SU-DHL-6 (cell line): ENCODE measurements around the gene TAOK2.

Source experiments
- H2AFZ ChIP-seq: fragments of 200-600 bp; sonication (generic); 2 replicates; pipeline ENCODE4 v1.6.1; 2014; ENCODE audit warnings: low read depth, mild to moderate bottlenecking, moderate library complexity, mixed read lengths, antibody characterized with exemption, low read length; ENCODE audit not compliant: severe bottlenecking
- H3F3A ChIP-seq: fragments of 200-600 bp; shearing (Covaris generic); 2 replicates; pipeline ENCODE4 v1.6.0; 2016; ENCODE audit warnings: antibody characterized with exemption, mild to moderate bottlenecking; ENCODE audit not compliant: insufficient read depth
- H3K27ac ChIP-seq: fragments of 200-600 bp; sonication (generic); 2 replicates; pipeline ENCODE4 v1.5.1; 2016; ENCODE audit warnings: low read depth, mild to moderate bottlenecking, low read length, moderate library complexity, mixed read lengths
- H3K27me3 ChIP-seq: fragments of 200-600 bp; sonication (generic), shearing (Covaris generic); 2 replicates; pipeline ENCODE4 v1.6.0; 2014; ENCODE audit warnings: mild to moderate bottlenecking, low read length
- H3K36me3 ChIP-seq: fragments of 200-600 bp; sonication (generic); 2 replicates; pipeline ENCODE4 v1.6.1; 2014; ENCODE audit warnings: mild to moderate bottlenecking, low read length, mixed read lengths
- H3K4me2 ChIP-seq: fragments of 300-600, 200-600 bp; shearing (Covaris generic), sonication (generic); 2 replicates; pipeline ENCODE4 v1.6.0; 2014; ENCODE audit warnings: low read length, low read depth, mild to moderate bottlenecking; ENCODE audit not compliant: poor library complexity, severe bottlenecking
- H3K4me3 ChIP-seq: fragments of 200-600 bp; sonication (generic); 2 replicates; pipeline ENCODE4 v1.5.1; 2014; ENCODE audit warnings: antibody characterized with exemption, low read length, mild to moderate bottlenecking, mixed read lengths; ENCODE audit not compliant: insufficient read depth, poor library complexity, severe bottlenecking
- H3K79me2 ChIP-seq: fragments of 200-600 bp; sonication (generic); 2 replicates; pipeline ENCODE4 v1.6.1; 2014; ENCODE audit warnings: mild to moderate bottlenecking, low read length, moderate library complexity; ENCODE audit not compliant: insufficient read depth
- H3K9ac ChIP-seq: fragments of 200-600 bp; sonication (generic); 2 replicates; pipeline ENCODE4 v1.7.0; 2014; ENCODE audit warnings: mild to moderate bottlenecking, low read length
- H3K9me2 ChIP-seq: fragments of 200-600 bp; sonication (generic); replicated peaks from 2 replicates; pipeline ENCODE4 v1.6.1; 2014; ENCODE audit warnings: low read length; ENCODE audit not compliant: insufficient read depth
- H3K9me3 ChIP-seq: fragments of 200-600 bp; sonication (generic); 2 replicates; pipeline ENCODE4 v1.6.1; 2014; ENCODE audit warnings: low read length, mixed read lengths; ENCODE audit not compliant: insufficient read depth
- H4K20me1 ChIP-seq: fragments of 200-600 bp; sonication (generic); 2 replicates; pipeline ENCODE4 v1.6.1; 2014; ENCODE audit warnings: low read depth, mild to moderate bottlenecking, antibody characterized with exemption, low read length, moderate library complexity, mixed read lengths
- EZH2phosphoT487 ChIP-seq: fragments of 200-600 bp; sonication (generic), shearing (Covaris generic); conservative IDR thresholded peaks from 2 replicates; pipeline ENCODE4 v1.6.1; 2018; ENCODE audit warnings: mild to moderate bottlenecking, antibody characterized with exemption, low read length, moderate library complexity, mixed read lengths
- TF ChIP-seq, protein P1 (sequence below): fragments of 200-600 bp; sonication (generic); IDR thresholded peaks from one replicate; pipeline ENCODE4 v1.5.1; 2017; ENCODE audit warnings: antibody characterized with exemption, mild to moderate bottlenecking, low read length, moderate library complexity; ENCODE audit not compliant: insufficient read depth, poor library complexity, severe bottlenecking

TAOK2 gene

GRCh38 chr16:30006659-30007377 is 33.1 kb downstream of the TAOK2 start:
- Histone ChIP-seq H3K9me2 (no peaks in the 10 kb centered on the region), H3K79me2 (no peaks in the 10 kb centered on the region), H3K9ac (no peak overlapping the region), H3K9me3 (no peaks in the 10 kb centered on the region), H2AFZ (no peak overlapping the region), H3K36me3 (no peaks in the 10 kb centered on the region), H3K4me2 (no peak overlapping the region), H3F3A (no peaks in the 10 kb centered on the region), H3K27ac (no peak overlapping the region), H3K4me3 (no peak overlapping the region), H3K27me3 (no peaks in the 10 kb centered on the region), H4K20me1 (no peaks in the 10 kb centered on the region)
- no peak for TF ChIP-seq EZH2phosphoT487
- TF ChIP-seq, protein P1, sequence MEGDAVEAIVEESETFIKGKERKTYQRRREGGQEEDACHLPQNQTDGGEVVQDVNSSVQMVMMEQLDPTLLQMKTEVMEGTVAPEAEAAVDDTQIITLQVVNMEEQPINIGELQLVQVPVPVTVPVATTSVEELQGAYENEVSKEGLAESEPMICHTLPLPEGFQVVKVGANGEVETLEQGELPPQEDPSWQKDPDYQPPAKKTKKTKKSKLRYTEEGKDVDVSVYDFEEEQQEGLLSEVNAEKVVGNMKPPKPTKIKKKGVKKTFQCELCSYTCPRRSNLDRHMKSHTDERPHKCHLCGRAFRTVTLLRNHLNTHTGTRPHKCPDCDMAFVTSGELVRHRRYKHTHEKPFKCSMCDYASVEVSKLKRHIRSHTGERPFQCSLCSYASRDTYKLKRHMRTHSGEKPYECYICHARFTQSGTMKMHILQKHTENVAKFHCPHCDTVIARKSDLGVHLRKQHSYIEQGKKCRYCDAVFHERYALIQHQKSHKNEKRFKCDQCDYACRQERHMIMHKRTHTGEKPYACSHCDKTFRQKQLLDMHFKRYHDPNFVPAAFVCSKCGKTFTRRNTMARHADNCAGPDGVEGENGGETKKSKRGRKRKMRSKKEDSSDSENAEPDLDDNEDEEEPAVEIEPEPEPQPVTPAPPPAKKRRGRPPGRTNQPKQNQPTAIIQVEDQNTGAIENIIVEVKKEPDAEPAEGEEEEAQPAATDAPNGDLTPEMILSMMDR, result no peak

GRCh38 chr16:30007378-30007895 is 33.8 kb downstream of the TAOK2 start:
- no peaks in the 10 kb centered on the region for H3K9me2 ChIP-seq
- no peak overlapping the region for H3K27ac ChIP-seq
- no peaks in the 10 kb centered on the region for H3K9me3 ChIP-seq
- H3K79me2 ChIP-seq, result no peaks in the 10 kb centered on the region
- H4K20me1 ChIP-seq, result no peaks in the 10 kb centered on the region
- TF ChIP-seq, protein P1, result no peak
- TF ChIP-seq EZH2phosphoT487, result no peak
- no peak overlapping the region for H3K4me3 ChIP-seq
- no peak overlapping the region for H3K9ac ChIP-seq
- H2AFZ ChIP-seq, result no peak overlapping the region
- H3K4me2 ChIP-seq, result no peak overlapping the region
- no peaks in the 10 kb centered on the region for H3F3A ChIP-seq
- no peaks in the 10 kb centered on the region for H3K27me3 ChIP-seq
- H3K36me3 ChIP-seq, result no peaks in the 10 kb centered on the region

DNA sequence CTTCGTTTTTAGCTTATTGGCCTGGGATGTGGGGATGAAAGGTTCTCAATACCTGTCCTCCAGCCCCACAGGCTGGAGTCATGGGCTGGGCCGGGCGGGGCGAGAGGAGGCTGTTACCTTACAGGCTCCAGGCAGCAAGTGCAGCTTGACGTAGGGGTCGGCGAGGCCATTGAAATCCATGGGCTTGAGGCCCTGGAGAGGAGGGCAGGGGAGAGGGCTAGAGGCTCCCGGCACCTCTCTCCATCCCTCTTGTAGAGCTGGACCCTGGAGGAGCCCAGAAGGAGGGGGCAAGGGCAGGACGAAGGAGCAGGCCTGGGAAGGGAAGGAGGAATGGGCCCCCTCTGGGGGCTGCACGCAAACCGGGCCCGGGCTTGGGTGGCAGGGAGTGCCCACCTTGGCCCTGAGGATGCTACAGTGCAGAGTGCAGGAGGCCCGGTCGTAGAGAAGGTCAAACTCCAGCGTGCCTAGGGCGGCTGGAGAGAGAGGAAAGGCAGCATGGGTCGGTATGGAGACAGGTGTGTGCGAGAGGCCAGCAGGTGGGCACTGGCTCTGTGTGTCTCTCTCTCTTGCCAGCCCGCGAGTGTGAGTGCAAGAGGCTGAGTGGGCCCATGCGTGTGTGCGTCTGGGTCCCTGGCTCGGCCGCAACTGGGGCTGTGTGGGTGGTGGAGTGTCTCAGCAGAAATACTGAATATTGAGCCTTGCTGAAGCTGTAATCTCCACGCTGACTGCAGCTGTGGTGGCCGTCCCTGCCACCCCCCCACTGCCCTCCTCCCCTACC is 35.6 kb downstream of the TAOK2 start:
- no peaks in the 10 kb centered on the region for H4K20me1 ChIP-seq
- H3K9ac ChIP-seq, result no peak overlapping the region

More for the DNA sequence above, 35.6 kb downstream of the TAOK2 start:
- Histone ChIP-seq H3F3A (no peaks in the 10 kb centered on the region), H3K27ac (no peak overlapping the region), H3K36me3 (no peaks in the 10 kb centered on the region), H3K9me2 (no peaks in the 10 kb centered on the region), H3K4me3 (no peak overlapping the region), H3K9me3 (no peaks in the 10 kb centered on the region), H3K79me2 (no peaks in the 10 kb centered on the region), H2AFZ (no peak overlapping the region), H3K27me3 (no peaks in the 10 kb centered on the region), H3K4me2 (no peak overlapping the region)
- TF ChIP-seq EZH2phosphoT487, result no peak
- TF ChIP-seq, protein P1, result no peak
